NCI-H1092 (cell line): ENCODE data around the gene ATAD3C.
"Not testable (repeated sequence)": the region's sequence is repeated elsewhere in the genome, so short reads cannot be mapped to it uniquely, and the experiment has no call there.

ENCODE experiments used
- DNase-seq: peaks from one replicate; lab custom pipeline; 2025; lab: John Stamatoyannopoulos, UW

Gene ATAD3C

DNA sequence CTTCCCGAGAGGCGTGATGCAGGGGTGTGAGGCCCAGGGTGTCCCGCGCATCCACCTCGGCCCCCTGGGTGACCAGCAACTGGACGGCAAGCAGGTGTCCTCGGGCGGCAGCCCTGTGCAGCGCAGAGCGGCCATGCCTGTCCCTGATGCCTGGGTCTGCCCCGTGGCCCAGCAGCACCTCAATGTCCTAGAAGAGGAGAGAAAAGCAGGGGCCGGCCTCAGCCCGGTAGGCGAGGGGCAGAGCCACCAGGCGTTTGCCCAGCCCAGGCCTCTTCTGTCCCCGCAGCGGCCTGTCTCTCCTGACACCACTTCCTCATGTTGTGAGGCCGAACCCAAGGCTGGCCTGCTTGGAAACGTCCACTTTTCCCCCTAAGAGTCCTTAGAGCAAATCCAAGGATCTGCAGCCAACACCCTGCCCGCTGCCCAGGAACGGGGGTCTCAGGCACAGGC lies 30.1 kb upstream of the ATAD3C start:
- no peak for DNase-seq

DNA sequence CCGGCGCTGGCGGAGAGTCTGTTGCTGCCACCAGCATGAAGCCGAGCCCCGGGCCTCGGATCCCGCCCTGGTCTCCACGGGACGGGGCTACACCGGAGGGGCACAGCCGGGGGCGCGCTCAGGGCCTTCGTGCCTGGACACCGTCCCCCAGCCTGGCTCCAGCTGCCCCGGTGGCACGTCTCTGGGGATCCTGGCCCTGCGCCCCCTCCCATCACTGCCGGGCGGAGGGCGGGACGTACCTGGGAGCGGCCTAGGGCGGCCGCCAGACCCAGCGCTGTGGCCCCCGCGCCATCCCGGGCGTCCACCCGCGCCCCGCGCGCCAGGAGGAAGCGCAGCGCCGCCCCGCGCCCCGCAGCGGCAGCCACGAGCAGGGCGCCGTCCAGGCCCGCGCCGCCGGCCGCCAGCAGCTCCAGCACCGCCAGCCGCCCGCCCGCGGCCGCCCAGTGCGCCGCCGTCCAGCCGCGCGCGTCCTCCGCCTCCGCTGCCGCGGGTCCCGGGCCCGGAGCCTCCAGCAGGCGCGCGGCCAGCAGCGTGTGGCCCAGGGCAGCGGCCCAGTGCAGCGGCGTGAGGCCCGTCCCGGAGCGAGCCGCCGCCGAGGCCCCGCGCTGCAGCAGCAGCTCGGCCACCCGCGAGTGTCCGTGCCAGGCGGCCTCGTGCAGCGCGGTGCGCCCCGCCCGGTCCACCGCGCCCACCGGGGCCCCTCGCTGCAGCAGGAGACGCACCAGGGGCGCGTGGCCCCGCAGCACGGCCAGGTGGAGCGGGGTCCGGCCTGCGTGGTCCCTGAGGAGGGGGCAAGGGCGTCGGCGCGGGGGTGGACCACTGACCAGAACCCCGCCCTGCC lies 29.5 kb upstream of the ATAD3C start:
- no peak for DNase-seq

DNA sequence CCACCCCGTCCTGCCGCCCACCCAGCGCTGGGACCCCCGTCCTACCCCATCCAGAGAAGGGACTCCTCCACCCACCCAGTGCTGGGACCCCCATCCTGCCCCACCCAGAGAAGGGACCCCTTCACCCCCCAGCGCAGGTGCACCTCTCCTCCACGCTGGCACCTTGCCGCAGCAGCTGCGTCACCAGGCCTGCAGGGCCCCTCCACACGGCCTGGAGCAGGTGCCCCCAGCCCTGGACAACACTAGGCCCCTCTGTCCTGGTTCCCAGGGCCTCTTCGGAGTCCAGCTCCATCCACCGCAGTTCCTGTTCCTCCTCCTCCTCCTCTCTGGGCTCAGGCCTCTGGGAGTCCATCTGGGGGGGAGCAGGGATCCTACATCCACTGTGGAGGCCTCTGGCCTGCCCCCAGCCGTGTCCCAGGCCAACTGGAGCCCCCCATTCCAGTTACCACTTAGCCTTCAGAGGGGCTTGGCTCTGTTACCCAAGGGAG lies 28.8 kb upstream of the ATAD3C start:
- no peak for DNase-seq

DNA sequence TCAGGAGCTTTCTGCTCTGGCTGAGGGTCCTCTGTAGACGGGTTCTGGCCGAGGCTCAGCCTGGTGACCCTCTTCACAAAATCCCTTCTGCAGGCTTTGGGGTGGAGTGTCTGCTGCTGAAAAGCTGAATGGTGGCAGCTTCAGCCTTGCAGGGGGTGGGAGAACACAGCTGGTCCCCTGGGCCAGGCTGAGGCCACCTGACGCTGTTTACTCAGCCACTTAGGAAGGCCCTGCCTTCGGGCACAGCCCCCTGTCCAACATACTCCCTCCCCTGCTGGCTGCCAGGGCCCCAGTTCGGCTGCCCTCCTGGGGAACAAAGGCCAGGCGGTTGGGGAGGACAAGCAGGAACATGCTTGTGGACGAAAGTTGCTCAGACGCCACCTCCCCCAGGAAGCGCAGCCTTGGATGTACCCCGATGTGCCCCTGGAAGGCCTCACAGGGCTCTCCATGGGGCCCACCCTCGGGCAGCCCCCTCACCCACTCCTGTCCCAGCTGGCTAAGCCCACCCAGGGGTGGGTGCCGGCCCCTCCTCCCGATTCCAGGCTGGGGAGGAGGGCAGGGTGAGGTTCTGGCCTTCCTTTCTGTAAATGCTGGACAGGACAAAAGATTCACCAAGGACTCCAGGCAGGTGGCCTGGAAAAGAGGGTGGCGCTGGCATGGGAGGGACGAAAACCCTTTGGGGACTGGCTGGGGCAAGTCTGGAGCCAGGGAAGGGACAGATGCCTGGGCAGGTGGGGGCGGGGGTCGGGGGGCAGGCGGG lies 28.2 kb upstream of the ATAD3C start, which contains the start of gene ANKRD65:
ANKRD65 (minus strand) TSS at position 130 of the 760 bp plus-strand sequence. CDS start 271 bp downstream, outside the sequence.
- peak; percentile 29 for DNase-seq

DNA sequence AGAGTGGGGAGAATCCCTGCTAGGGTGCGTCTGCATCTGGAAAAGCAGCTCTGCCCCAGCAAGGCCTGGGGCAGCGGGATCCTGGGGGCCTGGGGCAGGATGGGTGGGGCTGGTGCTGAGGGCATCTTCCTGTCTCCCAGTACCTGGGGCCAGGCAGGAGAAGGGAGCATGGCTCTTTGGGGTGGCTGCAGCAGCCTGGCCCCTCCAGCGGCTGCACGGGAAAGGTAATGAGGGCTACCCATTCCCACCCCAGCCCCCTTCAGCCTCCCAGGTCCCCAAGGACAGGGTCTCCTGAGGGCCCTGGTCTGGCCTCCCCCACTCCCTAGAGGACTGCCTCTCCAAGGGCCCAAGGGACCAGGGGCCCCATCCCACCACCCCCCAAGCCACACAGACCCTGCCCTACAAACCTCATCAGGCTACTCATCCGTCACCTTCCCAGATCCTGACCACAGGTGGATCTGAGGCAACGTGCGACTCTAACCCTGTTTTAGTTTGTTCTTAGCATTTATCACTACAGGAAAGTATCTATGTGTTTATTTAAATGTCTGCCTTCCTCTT lies 27.5 kb upstream of the ATAD3C start:
- DNase-seq = no peak

DNA sequence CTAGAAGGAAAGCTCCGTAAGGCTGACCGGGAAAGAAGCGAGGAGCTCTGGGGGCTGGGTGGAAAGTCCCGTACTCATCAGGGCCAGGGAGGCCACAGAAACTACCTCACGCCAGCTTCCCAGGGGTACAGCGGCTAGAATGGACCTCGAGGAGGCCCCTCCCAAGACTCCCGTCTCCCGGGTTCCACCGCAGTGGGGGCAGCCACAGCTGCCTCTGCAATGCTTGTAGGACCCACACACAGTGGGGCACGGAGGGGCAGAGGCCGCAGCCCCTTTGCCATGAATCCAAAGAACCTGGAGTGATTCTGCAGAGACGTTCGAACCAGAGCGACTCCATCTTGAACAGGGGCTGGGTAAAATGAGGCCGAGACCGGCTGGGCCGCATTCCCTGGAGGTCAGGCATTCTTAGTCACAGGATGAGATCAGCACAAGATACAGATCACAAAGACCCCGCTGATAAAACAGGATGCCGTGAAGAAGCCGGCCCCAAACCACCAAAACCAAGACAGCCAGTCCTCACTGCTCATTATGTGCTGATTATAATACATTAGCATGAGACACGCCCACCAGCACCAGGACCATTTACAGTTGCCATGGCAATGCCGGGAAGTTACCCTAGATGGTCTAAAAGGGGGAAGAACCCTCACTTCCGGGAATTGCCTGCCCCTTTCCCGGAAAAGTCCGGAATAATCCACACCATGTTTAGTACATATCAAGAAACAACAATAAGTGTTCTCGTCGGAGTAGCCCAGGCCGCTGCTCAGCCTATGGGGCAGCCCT lies 26.8 kb upstream of the ATAD3C start:
- no peak for DNase-seq

DNA sequence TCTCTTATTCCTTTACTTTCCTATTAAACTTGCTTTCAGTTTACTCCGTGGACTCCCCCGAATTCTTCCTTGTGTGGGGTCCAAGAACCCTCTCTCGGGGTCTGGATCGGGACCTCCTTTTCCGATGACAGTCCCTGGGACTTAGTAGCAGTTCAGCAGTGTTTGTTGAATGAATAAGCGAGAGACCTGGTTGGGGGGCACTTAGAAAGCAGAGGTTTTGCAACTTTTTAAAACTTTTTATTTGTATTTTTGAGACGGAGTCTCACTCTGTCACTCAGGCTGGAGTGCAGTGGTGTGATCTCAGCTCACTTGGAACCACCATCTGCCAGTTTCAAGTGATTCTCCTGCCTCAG lies 26.3 kb upstream of the ATAD3C start:
- DNase-seq = no peak

DNA sequence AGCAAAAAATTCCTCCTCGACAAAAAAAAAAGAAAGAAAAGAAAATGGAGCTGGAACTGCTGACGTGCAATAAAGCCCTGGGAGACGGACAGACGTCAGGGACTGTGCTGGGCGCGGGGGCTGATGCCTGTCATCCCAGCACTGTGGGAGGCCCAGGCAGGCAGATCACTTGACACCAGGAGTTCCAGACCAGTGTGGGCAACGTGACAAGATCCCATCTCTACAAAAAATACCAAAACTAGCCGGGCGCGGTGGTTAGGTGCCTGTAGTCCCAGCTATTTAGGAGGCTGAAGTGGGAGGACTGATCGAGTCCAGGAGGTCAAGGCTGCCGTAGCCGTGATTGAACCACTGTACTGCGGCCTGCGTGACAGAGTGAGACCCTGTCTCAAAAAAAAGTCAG lies 24.8 kb upstream of the ATAD3C start:
- DNase-seq = no peak

DNA sequence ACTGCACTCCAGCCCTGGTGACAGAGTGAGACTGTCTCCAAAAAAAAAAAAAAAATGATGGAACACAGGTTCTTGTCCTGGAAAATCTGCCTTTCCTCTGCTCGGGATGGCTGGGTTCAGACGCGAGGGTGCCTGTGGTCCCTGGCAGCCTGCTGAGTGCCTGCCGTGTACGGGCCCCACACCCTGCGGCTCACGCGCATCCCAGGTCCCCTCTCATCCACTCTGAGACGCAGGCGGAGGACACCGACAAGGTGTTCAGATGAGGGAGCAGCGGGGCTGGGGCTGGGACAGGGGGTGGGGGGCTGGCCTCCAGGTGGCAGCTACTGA lies 24.1 kb upstream of the ATAD3C start:
- DNase-seq = no peak

DNA sequence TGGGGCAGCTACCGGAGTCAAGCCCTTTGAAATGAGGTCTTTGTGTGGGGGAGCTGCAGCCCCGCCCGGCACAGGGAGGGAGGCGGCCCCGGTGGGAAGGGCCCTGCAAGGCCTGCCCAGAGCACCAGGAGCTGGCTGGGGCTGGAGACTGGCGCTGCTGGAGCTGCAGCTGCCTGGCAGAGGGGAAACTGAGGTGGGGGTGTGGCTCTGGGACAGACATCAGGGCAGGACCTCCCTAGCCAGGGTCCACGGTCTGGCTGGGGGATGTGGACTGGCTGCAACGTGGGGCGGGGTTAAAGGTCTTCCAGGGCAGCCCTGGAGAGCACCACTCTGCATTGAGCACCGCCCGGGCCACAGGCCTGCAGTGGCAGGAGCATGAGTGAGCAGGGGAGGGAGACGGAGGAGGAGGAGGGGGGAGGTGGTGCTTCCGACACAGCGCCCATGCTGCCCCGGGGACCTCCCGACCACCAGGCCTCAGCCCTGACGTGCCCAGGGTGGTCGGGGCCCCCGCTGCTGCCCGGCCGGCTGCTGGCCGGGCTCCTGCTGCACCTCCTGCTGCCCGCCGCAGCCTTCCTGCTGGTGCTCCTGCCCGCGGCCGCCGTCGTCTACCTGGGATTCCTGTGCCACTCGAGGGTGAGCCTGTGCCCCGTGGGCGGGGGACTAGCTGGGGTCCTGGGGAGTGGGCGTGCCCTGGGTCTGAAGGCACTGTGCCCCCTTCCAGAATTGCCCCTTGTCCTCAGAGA lies 23.6 kb upstream of the ATAD3C start:
- no peak for DNase-seq

DNA sequence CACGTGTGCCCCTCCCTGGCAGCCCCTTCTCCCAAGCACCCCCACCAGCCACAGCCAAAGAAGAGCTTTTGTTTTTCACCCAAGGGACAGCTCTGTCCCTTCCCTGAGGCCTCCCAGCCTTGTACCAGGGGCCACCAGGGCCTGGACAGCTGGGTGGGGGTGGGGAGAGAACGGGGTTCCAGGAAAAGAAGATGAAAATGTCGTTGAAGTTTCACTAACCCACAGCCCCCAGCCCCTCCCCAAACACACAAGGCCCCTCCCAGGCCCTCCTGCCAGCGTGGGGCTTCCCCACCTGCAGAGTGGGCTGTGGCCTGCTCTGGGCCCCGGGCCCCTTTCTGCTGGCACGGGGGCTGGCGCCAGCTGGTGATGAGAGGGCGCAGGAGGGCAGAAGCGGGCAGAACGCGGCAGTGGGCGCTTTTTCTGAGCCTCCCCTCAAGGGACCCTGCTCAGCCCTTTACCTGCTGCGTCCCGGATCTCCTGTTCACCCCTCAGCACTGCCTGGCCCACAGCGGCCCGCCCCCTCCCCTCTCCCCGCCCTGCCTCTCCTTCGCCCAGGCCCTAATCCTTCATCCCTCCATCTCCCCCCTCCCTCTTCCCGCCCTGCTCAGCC lies 22.9 kb upstream of the ATAD3C start:
- no peak for DNase-seq

DNA sequence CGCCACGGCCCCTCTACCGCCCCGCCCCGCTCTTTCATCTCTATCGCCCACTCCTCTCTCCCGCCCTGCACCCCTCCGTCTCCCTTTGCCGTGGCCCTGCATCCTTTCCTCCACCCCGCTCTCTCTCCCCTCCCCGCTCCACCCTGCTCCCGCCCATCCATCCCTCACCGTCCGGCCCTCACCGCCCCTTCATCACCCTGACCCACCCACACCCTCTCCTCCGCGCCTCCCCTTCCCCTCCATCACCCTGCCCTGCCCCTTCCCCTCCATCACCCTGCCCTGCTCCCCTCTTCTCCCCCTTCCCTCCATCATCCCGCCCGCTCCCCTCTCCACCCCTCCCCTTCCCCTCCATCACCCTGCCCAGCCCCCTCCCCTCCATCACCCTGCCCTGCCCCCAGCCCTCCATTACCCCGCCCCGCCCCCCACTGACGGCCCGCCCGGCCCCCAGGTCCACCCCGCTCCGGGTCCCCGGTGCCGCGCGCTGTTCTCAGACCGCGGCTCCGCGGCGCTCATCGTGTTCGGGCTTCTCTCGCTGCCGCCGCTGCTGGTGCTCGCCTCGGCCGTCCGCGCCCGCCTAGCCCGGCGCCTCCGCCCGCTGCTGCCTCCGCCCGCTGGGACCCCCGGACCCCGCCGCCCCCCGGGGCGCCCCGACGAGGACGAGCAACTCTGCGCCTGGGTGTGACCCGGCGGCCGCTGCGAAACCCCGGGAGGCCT lies 22.2 kb upstream of the ATAD3C start:
- no peak for DNase-seq

DNA sequence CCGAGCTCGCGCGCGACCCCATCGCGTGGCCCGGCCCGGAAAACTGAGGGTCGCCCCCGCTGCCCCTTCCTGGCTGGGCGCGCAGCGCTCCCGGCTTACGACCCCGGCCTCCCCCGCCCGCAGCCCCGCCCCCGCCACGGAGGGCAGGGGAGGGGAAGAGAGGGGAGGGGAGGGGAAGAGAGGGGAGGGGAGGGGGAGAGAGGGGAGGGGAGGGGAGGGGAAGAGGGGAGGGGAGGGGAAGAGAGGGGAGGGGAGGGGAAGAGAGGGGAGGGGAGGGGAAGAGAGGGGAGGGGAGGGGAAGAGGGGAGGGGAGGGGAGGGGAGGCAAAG lies 21.7 kb upstream of the ATAD3C start:
- DNase-seq = no peak

DNA sequence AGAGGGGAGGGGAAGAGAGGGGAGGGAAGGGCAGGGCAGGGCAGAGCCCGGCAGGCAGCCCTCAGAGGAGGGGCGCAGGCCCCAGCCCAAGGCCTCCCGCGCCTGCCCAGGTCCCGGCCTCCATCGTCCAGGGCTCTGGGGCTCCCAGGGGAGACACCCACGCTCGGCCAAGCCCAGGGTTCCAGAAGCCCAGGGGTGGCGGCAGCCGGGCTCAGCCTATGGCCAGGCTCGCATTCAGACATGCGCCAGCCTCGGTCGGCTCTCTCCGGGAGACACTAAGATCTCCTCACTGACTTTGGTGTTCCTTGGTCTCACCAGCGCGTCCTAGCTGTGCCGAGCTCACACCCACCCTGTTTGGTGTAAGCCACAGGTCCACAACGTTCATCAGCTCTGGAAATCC lies 21.3 kb upstream of the ATAD3C start:
- no peak for DNase-seq

DNA sequence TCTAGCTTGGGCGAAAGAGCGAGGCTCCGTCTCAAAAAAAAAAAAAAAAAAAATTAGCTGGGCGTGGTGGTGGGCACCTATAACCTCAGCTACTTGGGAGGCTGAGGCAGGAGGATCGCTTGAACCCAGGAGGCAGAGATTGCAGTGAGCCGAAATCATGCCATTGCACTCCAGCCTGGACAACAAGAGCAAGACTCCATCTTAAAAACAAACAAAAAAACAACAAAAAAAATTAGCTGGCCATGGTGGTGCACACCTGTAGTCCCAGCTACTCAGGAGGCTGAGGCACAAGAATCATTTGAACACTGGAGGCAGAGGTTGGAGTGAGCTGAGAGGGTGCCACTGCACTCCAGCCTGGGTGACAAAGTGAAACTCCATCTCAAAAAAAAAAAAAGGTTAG lies 20.5 kb upstream of the ATAD3C start:
- DNase-seq = not testable (repeated sequence)

DNA sequence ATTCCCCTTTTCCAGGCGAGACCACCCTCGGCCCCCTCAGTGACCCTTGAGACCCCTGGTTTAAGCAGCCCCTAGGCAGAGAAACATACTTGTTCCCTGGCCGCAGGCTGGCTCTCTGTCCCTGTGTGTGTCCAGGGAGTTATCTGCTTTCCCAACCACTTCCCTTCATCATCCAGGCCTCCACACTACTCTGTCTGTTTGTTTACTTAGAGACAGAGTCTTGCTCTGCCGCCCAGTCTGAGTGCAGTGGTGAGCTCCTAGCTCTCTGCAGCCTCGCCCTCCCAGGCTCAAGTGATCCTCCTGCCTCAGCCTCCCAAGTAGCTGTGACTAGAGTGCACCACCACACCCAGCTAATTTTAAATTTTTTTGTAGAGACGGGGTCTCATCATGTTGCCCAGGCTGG lies 19.8 kb upstream of the ATAD3C start:
- DNase-seq = no peak

DNA sequence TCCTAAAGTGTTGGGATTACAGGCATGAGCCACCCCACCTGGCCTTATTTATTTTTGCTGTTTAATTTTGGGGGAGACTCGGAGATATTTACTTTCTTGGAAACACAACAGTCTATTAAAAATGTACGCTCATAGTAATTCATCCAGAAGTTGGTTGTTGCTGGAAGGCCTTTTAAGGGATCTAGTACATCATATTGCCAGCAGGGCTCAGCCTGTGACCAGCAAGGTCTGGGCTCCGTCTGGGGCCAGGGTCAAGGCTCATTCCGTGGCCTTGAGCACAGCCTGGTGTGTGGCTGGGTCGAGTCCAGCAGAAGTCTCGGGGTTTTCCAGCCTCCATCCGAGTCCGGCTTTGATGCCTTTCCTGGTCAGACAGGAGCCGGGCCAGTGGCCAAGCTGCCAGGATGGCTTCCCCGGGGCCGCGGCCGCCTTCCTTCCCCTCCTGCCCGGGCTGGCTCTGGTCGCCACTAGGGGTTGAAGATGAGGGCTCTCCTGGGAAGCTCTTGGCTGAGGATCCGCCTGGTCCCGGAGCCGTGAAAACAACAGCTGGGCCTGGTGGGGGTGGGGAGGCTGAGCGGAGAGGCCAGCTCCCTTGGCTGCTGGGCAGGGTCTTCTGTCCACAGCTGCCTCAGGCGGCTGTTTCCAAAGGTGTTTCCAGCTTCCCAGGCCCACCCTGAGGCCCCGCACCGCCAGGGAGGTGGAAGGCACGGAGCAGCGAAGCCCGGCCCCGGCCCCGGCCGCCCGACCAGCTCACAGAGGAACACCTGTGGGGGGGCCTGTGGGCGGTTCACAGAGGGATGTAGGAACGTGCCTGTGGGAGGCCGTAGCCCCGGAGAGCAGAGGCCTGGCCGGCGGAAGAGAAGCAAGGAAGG lies 19.1 kb upstream of the ATAD3C start:
- peak; percentile 38 for DNase-seq

DNA sequence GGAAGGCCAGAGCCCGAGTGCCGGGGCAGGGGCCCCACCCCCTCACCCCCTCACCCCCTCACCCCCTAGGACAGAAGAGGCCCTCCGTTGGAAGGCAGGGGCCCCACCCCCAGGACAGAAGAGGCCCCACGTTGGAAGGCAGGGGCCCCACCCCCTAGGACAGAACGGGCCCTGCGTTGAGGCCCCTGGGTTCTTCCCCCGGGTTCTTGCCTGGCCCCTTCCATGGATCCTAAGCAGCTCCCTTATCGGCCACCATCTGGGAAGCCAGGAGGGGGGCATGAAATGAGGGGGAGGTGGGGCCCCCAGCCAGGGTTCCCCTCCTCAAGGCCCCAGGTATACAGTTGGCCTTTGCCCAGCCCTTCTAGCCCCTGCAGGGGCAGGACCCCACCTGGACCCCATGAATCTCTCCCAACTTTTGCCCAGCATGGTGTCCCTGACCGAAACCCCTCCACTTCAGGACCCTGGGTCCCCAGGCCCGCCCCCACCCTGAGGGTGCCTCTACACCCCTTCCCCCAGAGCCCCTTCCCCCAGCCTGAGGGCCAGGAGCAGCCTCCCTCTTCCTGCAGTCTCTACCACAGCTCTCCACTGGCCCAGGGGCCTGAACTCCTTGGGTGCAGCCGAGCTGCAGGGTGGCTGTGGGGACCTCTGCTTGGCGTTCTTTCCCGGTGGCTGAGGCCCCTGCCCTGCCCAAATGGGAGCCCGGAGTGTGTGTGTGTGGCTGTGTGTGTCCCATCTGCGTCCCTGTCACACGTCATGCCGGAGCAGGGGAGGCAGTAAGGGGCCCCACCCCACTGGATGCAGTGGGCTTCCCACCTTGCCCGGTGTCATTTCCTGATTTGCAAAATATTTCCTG lies 18.3 kb upstream of the ATAD3C start:
- DNase-seq = no peak

DNA sequence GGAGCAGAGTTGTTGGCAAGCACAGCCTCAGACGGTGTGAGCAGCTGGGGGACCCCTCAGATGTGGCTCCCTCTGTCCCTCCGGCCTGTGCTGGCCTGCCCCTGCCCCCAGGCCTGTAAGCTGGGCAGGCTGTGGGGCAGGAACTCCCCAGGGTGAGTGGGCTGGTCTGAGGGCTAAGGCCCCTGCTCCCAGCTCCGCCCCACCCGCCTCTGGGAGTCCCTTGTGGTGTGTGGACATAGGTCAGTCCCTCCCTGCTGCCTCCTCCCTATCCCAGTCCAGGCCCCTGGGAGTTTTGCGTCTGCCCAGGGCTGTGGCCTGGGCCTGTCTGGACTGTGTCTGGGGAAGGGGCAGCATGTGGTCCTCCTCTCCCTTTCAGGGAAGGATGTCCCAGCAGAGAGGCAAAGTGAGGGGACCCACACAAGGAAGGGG lies 17.6 kb upstream of the ATAD3C start:
- no peak for DNase-seq
